Chondrocyte (in vitro differentiated cells): Measurements from ENCODE around the gene CCDC88C. TPM values are rescaled to one million over a fixed set of nuclear protein-coding genes. Genes with fewer than 3 reads are reported as not detected.

ENCODE experiments used
- DNase-seq: peaks from one replicate; pipeline ENCODE4 v3.0.0; 2021; ENCODE audit warnings: mixed read lengths, low spot score
- H3K27ac Mint-ChIP-seq: one replicate; pipeline ENCODE4 v1.8.0; 2021; ENCODE audit warnings: mild to moderate bottlenecking, moderate library complexity, mixed read lengths; ENCODE audit not compliant: unreplicated experiment
- H3K27me3 Mint-ChIP-seq: 2 replicates; pipeline ENCODE4 v1.8.0; 2021; ENCODE audit warnings: low read depth, mixed read lengths
- H3K36me3 Mint-ChIP-seq: 2 replicates; pipeline ENCODE4 v1.8.0; 2021; ENCODE audit warnings: low read depth, mixed read lengths
- H3K4me1 Mint-ChIP-seq: 2 replicates; pipeline ENCODE4 v1.8.0; 2021; ENCODE audit warnings: low read depth, mild to moderate bottlenecking, mixed read lengths
- H3K4me3 Mint-ChIP-seq: one replicate; pipeline ENCODE4 v1.8.0; 2021; ENCODE audit warnings: mild to moderate bottlenecking, moderate library complexity, mixed read lengths; ENCODE audit not compliant: unreplicated experiment
- H3K9me3 Mint-ChIP-seq: 2 replicates; pipeline ENCODE4 v1.8.0; 2021; ENCODE audit warnings: low read depth, mixed read lengths
- CTCF ChIP-seq: fragments of 200-600 bp; sonication (generic); IDR thresholded peaks from 2 replicates; pipeline ENCODE4 v1.5.0; 2021; ENCODE audit warnings: antibody characterized with exemption, mild to moderate bottlenecking, moderate library complexity
- total RNA-seq: library from RNA; stranded (reverse); gene quantifications from 3 replicates; pipeline ENCODE4 v1.2.1, GENCODE V29; 2021

CCDC88C gene
- total RNA-seq, 1 donor from 2014 or later, result 2.3 TPM

- Mint-ChIP-seq H3K9me3 (no peaks in the 10 kb centered on the region), H3K4me1 (peaks cover 15% of the 10 kb centered on the region), H3K36me3 (peaks cover 2% of the 10 kb centered on the region), H3K27ac (no peak overlapping the region), H3K27me3 (peaks cover 15% of the 10 kb centered on the region), H3K4me3 (peak overlapping the region; percentile 50)
- DNase-seq, result no peak
- no peak for TF ChIP-seq CTCF
These were observed 152.2 kb downstream of the CCDC88C start for GRCh38 chr14:91265404-91265803.

- Mint-ChIP-seq H3K27me3 (peaks cover 15% of the 10 kb centered on the region), H3K27ac (no peak overlapping the region), H3K4me1 (peaks cover 8% of the 10 kb centered on the region), H3K4me3 (peak overlapping the region; percentile 62), H3K9me3 (no peaks in the 10 kb centered on the region), H3K36me3 (peaks cover 2% of the 10 kb centered on the region)
- DNase-seq, result no peak
- TF ChIP-seq CTCF, result no peak
These were observed 153.2 kb downstream of the CCDC88C start for GRCh38 chr14:91264151-91265150.

- Mint-ChIP-seq H3K36me3 (peaks cover 2% of the 10 kb centered on the region), H3K4me1 (peaks cover 7% of the 10 kb centered on the region)
These were observed 154.3 kb downstream of the CCDC88C start for GRCh38 chr14:91263329-91263728.

GRCh38 chr14:91261986-91262549 lies 155.6 kb downstream of the CCDC88C start:
- Mint-ChIP-seq H3K4me1 (peaks cover 17% of the 10 kb centered on the region), H3K4me3 (no peak overlapping the region), H3K36me3 (peaks cover 2% of the 10 kb centered on the region), H3K27ac (no peak overlapping the region), H3K9me3 (no peaks in the 10 kb centered on the region), H3K27me3 (peaks cover 12% of the 10 kb centered on the region)
- TF ChIP-seq CTCF, result no peak
- no peak for DNase-seq

More at GRCh38 chr14:91263329-91263728, 154.3 kb downstream of the CCDC88C start:
- no peak for DNase-seq
- H3K27ac Mint-ChIP-seq, result no peak overlapping the region
- no peak overlapping the region for H3K4me3 Mint-ChIP-seq
- TF ChIP-seq CTCF, result no peak
- H3K9me3 Mint-ChIP-seq, result no peaks in the 10 kb centered on the region
- peaks cover 12% of the 10 kb centered on the region for H3K27me3 Mint-ChIP-seq

- H3K27ac Mint-ChIP-seq, result no peak overlapping the region
- no peaks in the 10 kb centered on the region for H3K9me3 Mint-ChIP-seq
- H3K4me1 Mint-ChIP-seq, result peaks cover 26% of the 10 kb centered on the region
- DNase-seq, result no peak
- peaks cover 2% of the 10 kb centered on the region for H3K36me3 Mint-ChIP-seq
- no peak for TF ChIP-seq CTCF
- H3K27me3 Mint-ChIP-seq, result peaks cover 12% of the 10 kb centered on the region
- no peak overlapping the region for H3K4me3 Mint-ChIP-seq
These were observed 156.5 kb downstream of the CCDC88C start for GRCh38 chr14:91261115-91261514.
